IMR-90 (cell line): Measurements from ENCODE around the gene SLC25A21. TPM values are rescaled to one million over a fixed set of nuclear protein-coding genes. Genes with fewer than 3 reads are reported as not detected.

Experiments used
- ATAC-seq: fragments of 200-7000 bp; cut with Tn5 transposase; 2 replicates; pipeline ENCODE4 v1.9.1; 2020; ENCODE audit warnings: low read depth, mild to moderate bottlenecking, moderate library complexity
- BruUV-seq: library from RNA; stranded (reverse); fragments of 400-500 nt; replicated peaks from 2 replicates; lab custom pipeline; 2021; lab: Mats Ljungman, UMichigan
- CTCF ChIA-PET: fragments of 300-600 bp; formaldehyde crosslinking; extraction: SDS; loops from one replicate; lab custom pipeline; 2021; ENCODE audit warnings: antibody characterized with exemption; lab: Yijun Ruan, JAX
- POLR2A ChIA-PET: fragments of 300-600 bp; sonication (Branson Sonifier 250); formaldehyde crosslinking; loops from one replicate; lab custom pipeline; 2022; ENCODE audit warnings: antibody characterized with exemption; ENCODE audit not compliant: unreplicated experiment; lab: Charles Lee
- DNase-seq: peaks from one replicate; pipeline ENCODE4 v3.0.0; 2013
- H2AFZ ChIP-seq: replicated peaks from 2 replicates; pipeline ENCODE3; 2013; ENCODE audit warnings: low read length, mild to moderate bottlenecking; ENCODE audit not compliant: poor library complexity
- H2AK5ac ChIP-seq: 2 replicates; pipeline ENCODE4 v1.6.1; 2013; ENCODE audit warnings: low read depth, low read length, inconsistent platforms
- H2AK9ac ChIP-seq: replicated peaks from 2 replicates; pipeline ENCODE3; 2013; ENCODE audit warnings: mild to moderate bottlenecking, low read depth, low read length, moderate library complexity; ENCODE audit not compliant: poor library complexity
- H2BK120ac ChIP-seq: 2 replicates; pipeline ENCODE4 v1.6.1; 2013; ENCODE audit warnings: low read depth, low read length, inconsistent platforms
- H2BK15ac ChIP-seq: 3 replicates; pipeline ENCODE4 v1.6.1; 2013; ENCODE audit warnings: low read depth, low read length, inconsistent platforms
- H2BK20ac ChIP-seq: 2 replicates; pipeline ENCODE4 v1.6.1; 2013; ENCODE audit warnings: low read depth, mild to moderate bottlenecking, inconsistent platforms, low read length, moderate library complexity
- H2BK5ac ChIP-seq: 2 replicates; pipeline ENCODE4 v1.6.1; 2013; ENCODE audit warnings: mild to moderate bottlenecking, low read depth, low read length, inconsistent platforms; ENCODE audit not compliant: poor library complexity, severe bottlenecking
- H3K14ac ChIP-seq: replicated peaks from 2 replicates; pipeline ENCODE4 v1.6.1; 2013; ENCODE audit warnings: low read depth, low read length, inconsistent platforms
- H3K18ac ChIP-seq: 2 replicates; pipeline ENCODE4 v1.6.1; 2013; ENCODE audit warnings: low read depth, low read length, control low read depth
- H3K23ac ChIP-seq: 2 replicates; pipeline ENCODE4 v1.6.1; 2013; ENCODE audit warnings: low read depth, low read length, inconsistent platforms
- H3K27ac ChIP-seq: 2 replicates; pipeline ENCODE4 v1.5.1; 2013; ENCODE audit warnings: mild to moderate bottlenecking, control low read depth, low read length; ENCODE audit not compliant: insufficient read depth
- H3K27me3 ChIP-seq: 2 replicates; pipeline ENCODE4 v1.6.1; 2013; ENCODE audit warnings: low read length; ENCODE audit not compliant: control insufficient read depth, insufficient read depth
- H3K36me3 ChIP-seq: 2 replicates; pipeline ENCODE4 v1.6.1; 2013; ENCODE audit warnings: low read length, mixed read lengths; ENCODE audit not compliant: control insufficient read depth, insufficient read depth
- H3K4ac ChIP-seq: 2 replicates; pipeline ENCODE4 v1.6.1; 2013; ENCODE audit warnings: low read depth, low read length, inconsistent platforms
- H3K4me1 ChIP-seq: 2 replicates; pipeline ENCODE4 v1.6.1; 2013; ENCODE audit warnings: low read length, mixed read lengths; ENCODE audit not compliant: control insufficient read depth, insufficient read depth
- H3K4me2 ChIP-seq: 2 replicates; pipeline ENCODE4 v1.6.1; 2013; ENCODE audit warnings: low read depth, mild to moderate bottlenecking, control low read depth, low read length, moderate library complexity
- H3K4me3 ChIP-seq: 2 replicates; pipeline ENCODE4 v1.5.1; 2013; ENCODE audit warnings: low read depth, mild to moderate bottlenecking, control low read depth, low read length, moderate library complexity; ENCODE audit not compliant: insufficient read depth
- H3K56ac ChIP-seq: 2 replicates; pipeline ENCODE4 v1.6.1; 2013; ENCODE audit warnings: low read length, inconsistent platforms; ENCODE audit not compliant: insufficient read depth; ENCODE audit errors: extremely low read depth
- H3K79me1 ChIP-seq, 2 experiments: 2 replicates each; pipeline ENCODE4 v1.6.1; 2013; ENCODE audit warnings: low read length in 2 of 2, inconsistent platforms in 1 of 2, low read depth in 1 of 2
- H3K9ac ChIP-seq: 2 replicates; pipeline ENCODE4 v1.6.1; 2013; ENCODE audit warnings: low read depth, low read length, control low read depth
- H3K9me1 ChIP-seq: 2 replicates; pipeline ENCODE4 v1.6.1; 2013; ENCODE audit warnings: low read length, inconsistent platforms; ENCODE audit not compliant: insufficient read depth
- H3K9me3 ChIP-seq: 2 replicates; pipeline ENCODE4 v1.6.1; 2013; ENCODE audit warnings: low read length; ENCODE audit not compliant: control insufficient read depth, insufficient read depth
- H4K20me1 ChIP-seq: 2 replicates; pipeline ENCODE4 v1.6.1; 2013; ENCODE audit warnings: low read length, inconsistent platforms; ENCODE audit not compliant: insufficient read depth
- H4K5ac ChIP-seq: 2 replicates; pipeline ENCODE4 v1.6.1; 2013; ENCODE audit warnings: mild to moderate bottlenecking, low read depth, low read length, control low read depth
- H4K8ac ChIP-seq, 2 experiments: 2 replicates each; pipeline ENCODE4 v1.6.1; 2013; ENCODE audit warnings: low read depth in 2 of 2, low read length in 2 of 2, control low read depth in 1 of 2, inconsistent platforms in 1 of 2
- H4K91ac ChIP-seq: 2 replicates; pipeline ENCODE4 v1.6.1; 2013; ENCODE audit warnings: low read depth, low read length, inconsistent platforms; ENCODE audit not compliant: insufficient read depth
- CEBPB ChIP-seq: IDR thresholded peaks from 2 replicates; pipeline ENCODE4 v1.6.1; 2012; ENCODE audit warnings: low read depth, low read length, improper control_type of control experiment
- CHD1 ChIP-seq: IDR thresholded peaks from 2 replicates; pipeline ENCODE4 v1.6.1; 2012; ENCODE audit warnings: low read depth, low read length, improper control_type of control experiment
- FOS ChIP-seq: fragments of 150-350 bp; IDR thresholded peaks from 2 replicates; pipeline ENCODE4 v1.6.1; 2016; ENCODE audit warnings: low read depth, low read length
- MAZ ChIP-seq: IDR thresholded peaks from 2 replicates; pipeline ENCODE4 v1.6.1; 2012; ENCODE audit warnings: low read depth, mild to moderate bottlenecking, low read length, improper control_type of control experiment, moderate library complexity, borderline replicate concordance
- MXI1 ChIP-seq: IDR thresholded peaks from 2 replicates; pipeline ENCODE4 v1.6.1; 2012; ENCODE audit warnings: low read depth, mild to moderate bottlenecking, low read length, moderate library complexity, borderline replicate concordance
- RAD21 ChIP-seq: IDR thresholded peaks from 2 replicates; pipeline ENCODE4 v1.6.1; 2012; ENCODE audit warnings: low read length, improper control_type of control experiment
- RCOR1 ChIP-seq: IDR thresholded peaks from 2 replicates; pipeline ENCODE4 v1.6.1; 2012; ENCODE audit warnings: mild to moderate bottlenecking, low read length, improper control_type of control experiment; ENCODE audit not compliant: insufficient replicate concordance
- RFX5 ChIP-seq: IDR thresholded peaks from 2 replicates; pipeline ENCODE4 v1.8.0; 2012; ENCODE audit warnings: low read depth, mild to moderate bottlenecking, low read length, moderate library complexity
- WGBS, 2 experiments: methylation state at CpG; one replicate each; pipeline versions ENCODE4 v1.1.5 to v1.1.7; 2013; ENCODE audit warnings: missing lambda C conversion rate in 2 of 2; ENCODE audit not compliant: insufficient read length in 1 of 2; ENCODE audit errors: extremely low coverage in 2 of 2; 5-methylcytosine and 5-hydroxymethylcytosine counted together
- dilution Hi-C: fragments of 300-500 bp; cut with HindIII; formaldehyde crosslinking; loops from one replicate; pipeline ENCODE4 v1.14.3; 2018; ENCODE audit warnings: low sequenced_read_pairs; ENCODE audit not compliant: unreplicated experiment
- in situ Hi-C: fragments of 300-500 bp; cut with MboI; formaldehyde crosslinking; loops from 3 replicates; pipeline ENCODE4 v1.14.3; 2019; ENCODE audit warnings: low sequenced_read_pairs, inconsistent platforms, mixed read lengths
- intact Hi-C: fragments of 100-400 bp; cut with micrococcal nuclease; formaldehyde crosslinking; loops from 2 replicates; pipeline ENCODE4 v1.10.0; 2022
- polyA plus RNA-seq, 3 experiments: library from polyadenylated mRNA; depleted of rRNA; stranded (reverse); fragments of >200 nt; gene quantifications; 2 replicates each; pipeline ENCODE4 v1.2.3, GENCODE V29; 2012; ENCODE audit warnings: low replicate concordance in 1 of 3
- total RNA-seq: library from RNA; depleted of rRNA; stranded (reverse); fragments of >200 nt; gene quantifications from 2 replicates; pipeline ENCODE4 v1.2.3, GENCODE V29; 2012
- TF ChIP-seq, protein P1 (sequence below): fragments of 150-350 bp; IDR thresholded peaks from 2 replicates; pipeline ENCODE4 v1.6.1; 2016; ENCODE audit warnings: low read depth, mild to moderate bottlenecking, low read length, moderate library complexity, borderline replicate concordance

SLC25A21 gene
- total and polyA plus RNA-seq, 2 of the 4 experiments (the other 2 are of a cell fraction): 0.62 to 0.90 TPM

DNA sequence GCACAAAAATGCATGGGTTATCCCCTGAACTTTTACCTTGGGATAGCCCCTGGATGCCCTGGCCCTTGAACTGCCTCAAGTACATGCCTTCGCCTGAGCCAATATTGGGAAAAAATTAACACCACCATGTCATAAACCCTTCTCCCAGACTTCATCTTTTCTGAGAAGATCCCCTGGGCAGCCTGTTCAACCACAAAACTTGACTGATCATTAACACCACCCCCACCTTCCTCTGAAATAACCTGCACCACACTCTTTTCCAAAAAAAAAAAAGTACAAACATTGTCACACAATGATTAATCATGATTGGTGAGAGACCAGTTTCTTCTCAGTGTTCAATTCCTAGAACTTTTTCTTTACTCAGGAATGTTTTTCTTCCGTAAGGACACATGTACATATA, 292.8 kb downstream of the SLC25A21 start:
- Histone ChIP-seq H3K79me1 (no peaks in the 10 kb centered on the region), H4K91ac (no peak overlapping the region), H3K9me3 (no peaks in the 10 kb centered on the region), H3K4me3 (no peak overlapping the region), H2AK9ac (no peak overlapping the region), H3K36me3 (no peaks in the 10 kb centered on the region), H3K9ac (no peak overlapping the region), H4K8ac (no peak overlapping the region), H3K27ac (no peak overlapping the region), H2BK20ac (no peak overlapping the region), H2AFZ (no peak overlapping the region), H3K9me1 (no peaks in the 10 kb centered on the region), H3K27me3 (no peaks in the 10 kb centered on the region), H3K4me2 (no peak overlapping the region), H3K56ac (no peak overlapping the region), H2BK15ac (no peak overlapping the region), H2BK120ac (no peak overlapping the region), H3K4ac (no peak overlapping the region), H3K4me1 (no peaks in the 10 kb centered on the region), H4K5ac (no peak overlapping the region), H3K14ac (no peak overlapping the region), H2AK5ac (no peak overlapping the region), H3K23ac (no peak overlapping the region), H3K18ac (no peak overlapping the region), H4K20me1 (no peaks in the 10 kb centered on the region), H2BK5ac (no peak overlapping the region)
- WGBS, 2 experiments: 60% methylated on average over 1 of the region's 2 CpGs; no CpG with 5 or more reads in 1 of the 2 experiments
- TF ChIP-seq RCOR1: no peak
- TF ChIP-seq, protein P1, sequence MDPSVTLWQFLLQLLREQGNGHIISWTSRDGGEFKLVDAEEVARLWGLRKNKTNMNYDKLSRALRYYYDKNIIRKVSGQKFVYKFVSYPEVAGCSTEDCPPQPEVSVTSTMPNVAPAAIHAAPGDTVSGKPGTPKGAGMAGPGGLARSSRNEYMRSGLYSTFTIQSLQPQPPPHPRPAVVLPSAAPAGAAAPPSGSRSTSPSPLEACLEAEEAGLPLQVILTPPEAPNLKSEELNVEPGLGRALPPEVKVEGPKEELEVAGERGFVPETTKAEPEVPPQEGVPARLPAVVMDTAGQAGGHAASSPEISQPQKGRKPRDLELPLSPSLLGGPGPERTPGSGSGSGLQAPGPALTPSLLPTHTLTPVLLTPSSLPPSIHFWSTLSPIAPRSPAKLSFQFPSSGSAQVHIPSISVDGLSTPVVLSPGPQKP: no peak
- no peak for TF ChIP-seq CEBPB
- TF ChIP-seq RAD21: no peak
- no peak for TF ChIP-seq MXI1
- TF ChIP-seq RFX5: no peak
- no peak for TF ChIP-seq CHD1
- no peak for TF ChIP-seq MAZ
- no peak for TF ChIP-seq FOS
- dilution Hi-C loops (no loop called here), in situ Hi-C loops (no loop called here), intact Hi-C loops (no loop called here)
- POLR2A ChIA-PET: no interaction called here
- CTCF ChIA-PET: interaction anchor here (0.7 kb wide), 1 partner anchor 92 kb away, joined by 4 read pairs; no protein-coding TSS in a partner anchor
- DNase-seq: no peak
- ATAC-seq: no peak
- no TSS peak for BruUV-seq
